Measurements from ENCODE around the gene SOX3.

DNA sequence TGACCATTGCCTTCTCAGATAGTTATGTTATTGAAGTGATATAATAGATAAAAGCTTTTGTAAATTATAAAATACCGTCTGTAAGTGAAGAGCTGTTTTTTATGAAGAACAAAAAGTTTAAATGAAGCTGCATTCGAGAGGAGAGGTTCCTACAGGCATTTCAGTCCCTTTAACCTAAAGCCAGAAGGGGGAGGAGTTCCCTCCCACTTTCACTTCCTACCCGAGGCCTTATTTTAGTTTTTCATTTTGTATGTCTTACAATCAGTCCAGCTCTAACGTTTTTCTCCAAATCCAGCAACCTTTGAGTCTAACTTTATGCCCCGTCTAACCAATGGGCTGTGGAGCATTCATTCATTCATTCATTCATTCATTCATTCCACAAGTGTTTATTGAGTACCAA lies 16.5 kb upstream of the SOX3 start:
- no peak for TF ChIP-seq FOXM1 (IDR thresholded peaks at IDR 0.05; ENCODE audit: borderline replicate concordance, low read depth)
- no peak for TF ChIP-seq CEBPB (IDR thresholded peaks at IDR 0.05)
- no peak for TF ChIP-seq MAX (IDR thresholded peaks at IDR 0.05)
- no peak for TF ChIP-seq EP300 (IDR thresholded peaks at IDR 0.05; ENCODE audit: borderline replicate concordance)
- TF ChIP-seq TAF1 (IDR thresholded peaks at IDR 0.05; ENCODE audit: low read depth), result no peak
